NCI-H446 treated with DMSO at 0.1 percent for 48 hours (cell line): ENCODE data around the gene SCRN2.

Source experiments
- DNase-seq: peaks from one replicate; lab custom pipeline; 2025; lab: John Stamatoyannopoulos, UW

The SCRN2 gene

GRCh38 chr17:47821031-47821423 is 20.0 kb downstream of the SCRN2 start:
- DNase-seq, result no peak

DNA sequence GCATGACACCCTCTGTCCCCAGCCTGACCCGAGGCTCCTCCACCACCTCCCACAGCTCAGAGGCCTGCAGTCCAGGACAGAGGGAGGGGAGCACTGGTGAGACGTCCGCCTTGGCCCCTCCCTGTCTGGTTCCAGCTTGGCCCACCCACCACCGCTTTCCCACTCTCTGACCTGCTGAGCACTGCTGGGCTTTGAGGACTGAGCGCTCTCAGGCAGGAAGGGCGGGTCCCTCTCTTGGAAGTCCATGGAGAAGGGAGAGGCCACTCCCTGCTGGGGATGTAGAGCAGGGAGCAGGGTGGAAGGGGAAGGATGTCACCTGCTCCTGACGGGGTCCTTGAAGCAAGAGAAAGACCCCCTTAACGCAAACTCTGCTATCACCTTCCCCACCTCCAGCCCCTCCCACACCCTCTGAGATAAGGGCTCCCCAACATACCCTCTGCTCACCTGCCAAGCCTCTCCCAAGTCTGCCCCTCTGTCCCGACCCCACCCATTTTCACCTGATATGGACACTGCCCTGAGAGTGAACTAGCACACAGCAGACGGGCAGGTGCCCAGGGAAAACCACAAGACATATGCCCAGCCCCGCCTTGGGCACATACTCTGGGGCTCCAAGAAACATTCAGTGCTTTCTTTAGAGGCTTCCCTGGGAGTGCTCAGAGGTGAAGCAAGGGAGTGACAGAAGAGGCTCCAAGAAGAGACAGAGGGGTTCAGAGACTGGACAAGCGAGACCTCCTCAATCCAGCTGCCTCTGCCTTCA is 20.9 kb downstream of the SCRN2 start:
- no peak for DNase-seq

- DNase-seq, result no peak
Measured at GRCh38 chr17:47819475-47819874, 21.6 kb downstream of the SCRN2 start.

- DNase-seq, result no peak
Measured at GRCh38 chr17:47818002-47818695, 22.9 kb downstream of the SCRN2 start.

DNA sequence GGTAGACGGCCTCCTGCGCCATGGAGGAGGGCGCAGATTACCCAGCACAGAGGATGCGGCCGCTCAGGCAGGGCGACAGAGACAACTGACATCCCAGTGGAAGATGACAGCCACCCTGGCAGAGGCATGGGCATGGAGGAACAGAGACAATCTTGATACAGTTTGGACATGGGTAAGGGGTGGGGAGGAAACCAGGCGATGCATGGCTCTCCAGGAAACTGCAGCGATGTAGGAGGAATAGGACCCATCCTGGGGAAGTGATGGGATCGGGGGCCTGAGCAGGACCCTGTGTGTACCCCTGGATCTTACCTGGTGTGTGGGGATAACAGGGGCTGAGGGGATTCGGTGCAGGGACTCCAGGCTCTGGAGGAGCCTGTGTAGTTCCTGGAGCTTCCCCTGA is 24.1 kb downstream of the SCRN2 start:
- DNase-seq, result no peak

- DNase-seq, result no peak
Measured at GRCh38 chr17:47816111-47816735, 24.9 kb downstream of the SCRN2 start.

- DNase-seq, result no peak
Measured at GRCh38 chr17:47815106-47815918, 25.8 kb downstream of the SCRN2 start.

DNA sequence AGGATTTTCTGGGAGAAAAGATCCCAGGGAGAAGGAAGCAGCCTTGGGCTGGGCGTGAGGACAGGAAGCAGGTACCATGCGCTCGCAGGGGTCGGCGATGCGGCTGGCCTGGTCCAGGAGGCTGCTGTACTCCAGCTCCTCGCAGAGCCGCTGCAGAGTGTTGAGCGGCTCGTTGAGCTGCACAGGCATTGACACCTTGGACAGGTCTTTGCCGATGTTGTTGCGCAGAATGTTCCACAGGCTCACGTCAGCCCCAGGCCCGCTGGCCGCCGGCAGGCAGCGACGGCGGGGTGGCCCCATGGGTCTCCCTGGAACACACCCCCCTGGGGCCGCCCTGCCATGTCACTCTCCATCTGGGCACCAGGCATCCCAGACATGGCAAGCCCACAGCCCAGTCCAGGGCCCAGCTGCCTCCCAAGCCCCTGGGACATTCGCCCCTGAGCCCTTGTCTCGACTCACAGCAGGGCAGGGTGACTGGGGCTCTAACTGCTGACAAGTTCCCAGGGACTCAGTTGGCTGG is 27.5 kb downstream of the SCRN2 start:
- no peak for DNase-seq

DNA sequence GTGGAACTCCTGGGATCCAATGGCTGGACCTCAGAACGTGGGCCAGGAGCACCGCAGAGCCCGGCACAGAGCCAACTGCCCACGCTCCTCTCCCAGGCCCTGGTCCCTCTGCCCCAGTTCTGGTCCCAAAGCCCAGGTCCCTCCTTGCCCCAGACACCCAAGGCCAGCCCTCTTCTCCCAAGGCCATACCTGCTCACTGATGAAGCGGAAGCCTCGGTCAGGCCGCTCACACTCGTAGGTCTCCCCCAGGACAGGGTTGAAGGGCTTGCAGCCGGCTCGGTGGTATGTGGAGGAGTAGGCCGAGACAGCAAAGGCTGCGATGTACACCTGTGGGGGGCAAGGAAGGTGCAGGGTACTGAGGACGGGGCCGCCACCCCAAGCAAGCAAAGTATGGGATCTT is 28.0 kb downstream of the SCRN2 start:
- no peak for DNase-seq

GRCh38 chr17:47812146-47812920 is 28.7 kb downstream of the SCRN2 start:
- no peak for DNase-seq

DNA sequence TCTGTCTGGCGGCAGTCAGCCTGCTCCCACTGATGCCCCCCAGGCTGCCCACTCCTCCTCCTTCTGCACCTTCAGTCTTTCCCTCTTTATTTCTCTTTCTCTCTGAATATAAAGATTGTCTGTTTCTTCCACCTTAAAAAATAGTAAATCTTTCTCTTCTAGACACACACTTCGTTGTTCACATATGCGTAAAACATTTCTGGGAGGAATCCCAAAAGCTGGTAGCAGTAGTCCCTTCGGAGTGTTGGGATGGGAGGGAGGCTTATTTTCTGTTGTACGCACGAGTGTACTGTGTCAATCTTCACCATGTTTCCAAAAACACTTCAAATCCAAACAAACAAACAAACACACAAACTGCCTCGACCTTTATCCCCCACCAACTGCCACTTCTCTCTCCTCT is 29.4 kb downstream of the SCRN2 start:
- DNase-seq, result no peak

DNA sequence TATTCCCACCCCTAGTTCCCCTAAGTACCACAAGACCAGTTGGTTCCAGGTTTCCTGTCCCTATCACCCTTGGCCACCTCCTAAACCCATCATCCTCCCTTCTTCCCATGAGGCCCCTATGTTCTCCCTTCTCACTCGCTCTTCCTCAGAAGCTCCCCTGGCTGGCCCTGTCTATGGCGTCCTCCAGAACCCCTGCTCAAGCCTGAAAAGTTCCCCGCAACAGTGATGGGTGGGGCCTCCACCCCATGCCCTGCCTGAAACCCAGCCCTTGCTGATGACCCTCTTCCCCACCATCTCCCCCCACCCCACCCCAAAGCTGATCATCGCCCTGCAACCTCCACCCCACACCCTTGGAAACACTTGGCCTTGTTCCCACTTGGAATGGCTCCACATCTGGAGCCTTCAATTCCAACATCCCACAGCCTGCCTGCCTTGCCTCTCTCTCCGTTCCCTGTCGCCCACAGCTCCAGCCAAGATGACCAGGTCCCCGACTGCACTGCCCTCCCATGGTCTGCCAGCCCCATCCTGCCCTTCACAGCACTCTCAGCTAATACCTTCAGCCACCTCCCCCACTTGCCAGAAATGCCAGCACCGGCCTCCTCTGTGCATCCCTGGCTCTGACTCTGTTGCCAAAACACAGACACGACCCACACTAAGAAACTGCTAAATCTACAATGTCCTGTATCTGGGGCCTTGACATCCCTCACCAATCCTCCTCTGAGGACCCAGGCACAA is 30.0 kb downstream of the SCRN2 start:
- DNase-seq, result no peak

DNA sequence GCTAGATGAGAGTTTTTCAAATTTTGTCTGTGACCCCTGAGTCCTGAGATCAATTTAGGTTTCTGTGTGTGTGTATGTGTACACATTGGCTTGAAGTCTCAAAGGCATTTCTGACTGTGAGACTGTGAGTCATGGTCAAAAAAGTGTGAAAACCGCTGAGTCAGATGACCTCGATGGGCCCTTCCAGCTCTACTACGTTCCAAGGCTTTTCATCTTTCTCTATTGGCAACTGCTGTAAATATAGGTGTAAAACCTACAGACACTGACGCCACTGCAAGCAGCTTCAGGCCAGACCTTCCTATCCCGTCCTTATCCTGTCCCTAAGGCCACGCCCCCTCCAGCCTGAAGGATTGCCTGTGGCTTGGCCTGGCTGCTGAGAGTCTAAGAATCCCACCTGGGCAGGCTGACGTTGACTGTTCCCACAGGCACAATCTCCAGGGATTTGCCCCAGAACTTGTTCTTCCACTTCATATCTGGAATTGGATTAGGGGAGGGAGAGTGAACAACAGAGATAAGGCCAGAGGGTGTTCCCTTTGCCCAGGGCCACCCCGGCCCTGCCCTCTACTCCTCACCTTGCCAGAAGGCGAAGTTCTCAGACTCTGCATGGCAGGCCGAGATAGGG is 30.8 kb downstream of the SCRN2 start:
- no peak for DNase-seq

GRCh38 chr17:47808830-47809480 is 32.1 kb downstream of the SCRN2 start:
- no peak for DNase-seq

GRCh38 chr17:47808036-47808829 is 32.8 kb downstream of the SCRN2 start:
- DNase-seq, result no peak

GRCh38 chr17:47807421-47807820 is 33.7 kb downstream of the SCRN2 start:
- no peak for DNase-seq

- DNase-seq, result no peak
Measured at GRCh38 chr17:47806913-47807255, 34.2 kb downstream of the SCRN2 start.

DNA sequence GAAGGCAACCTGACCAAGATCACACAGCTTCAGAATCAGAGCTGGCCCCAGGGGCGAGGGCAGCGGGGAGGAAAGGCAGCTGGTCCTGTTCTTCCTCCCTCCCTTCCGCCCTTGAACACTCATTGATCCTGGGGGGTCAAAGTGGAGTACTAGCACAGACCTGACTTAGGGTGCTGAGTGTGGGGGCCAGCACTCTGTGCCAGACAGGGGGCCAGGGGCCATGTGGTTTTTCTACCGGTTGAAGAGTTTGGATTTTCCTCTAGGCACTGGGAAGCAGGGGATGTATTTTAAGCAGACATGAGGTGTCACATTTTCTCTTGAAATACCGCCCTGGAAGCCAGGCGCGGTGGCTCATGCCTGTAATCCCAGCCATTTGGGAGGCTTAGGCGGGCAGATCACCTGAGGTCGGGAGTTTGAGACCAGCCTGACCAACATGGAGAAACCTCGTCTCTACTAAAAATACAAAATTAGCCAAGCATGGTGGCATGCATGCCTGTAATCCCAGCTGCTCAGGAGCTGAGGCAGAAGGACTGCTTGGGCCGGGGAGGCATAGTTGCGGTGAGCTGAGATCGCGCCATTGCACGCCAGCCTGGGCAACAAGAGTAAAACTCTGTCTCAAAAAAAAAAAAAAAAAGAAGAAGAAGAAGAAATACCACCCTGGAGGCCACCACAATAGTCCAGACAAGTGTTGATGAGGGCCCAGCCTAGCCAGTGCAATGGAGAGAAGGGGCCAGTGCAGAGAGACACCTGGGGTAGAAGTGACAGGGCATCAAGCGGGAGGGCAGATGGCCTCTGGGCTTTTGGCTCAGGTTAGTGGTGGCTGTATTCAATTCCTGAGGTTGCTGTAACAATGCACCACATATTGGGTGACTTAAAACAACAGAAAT is 34.8 kb downstream of the SCRN2 start:
- DNase-seq, result no peak
